GM21737 (cell line): Measurements from ENCODE around the gene GZMH.
A peak's percentile ranks its signal among the peaks of the same experiment; 100 is the strongest.
"Not testable (repeated sequence)": the region's sequence is repeated elsewhere in the genome, so short reads cannot be mapped to it uniquely, and the experiment has no call there.

ENCODE experiments used
- ATAC-seq: cut with Tn5 transposase; IDR thresholded peaks from one replicate; pipeline ENCODE4 v1.9.1; 2021; ENCODE audit warnings: mild to moderate bottlenecking, moderate library complexity; ENCODE audit not compliant: unreplicated experiment

Gene GZMH, protein sequence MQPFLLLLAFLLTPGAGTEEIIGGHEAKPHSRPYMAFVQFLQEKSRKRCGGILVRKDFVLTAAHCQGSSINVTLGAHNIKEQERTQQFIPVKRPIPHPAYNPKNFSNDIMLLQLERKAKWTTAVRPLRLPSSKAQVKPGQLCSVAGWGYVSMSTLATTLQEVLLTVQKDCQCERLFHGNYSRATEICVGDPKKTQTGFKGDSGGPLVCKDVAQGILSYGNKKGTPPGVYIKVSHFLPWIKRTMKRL

DNA sequence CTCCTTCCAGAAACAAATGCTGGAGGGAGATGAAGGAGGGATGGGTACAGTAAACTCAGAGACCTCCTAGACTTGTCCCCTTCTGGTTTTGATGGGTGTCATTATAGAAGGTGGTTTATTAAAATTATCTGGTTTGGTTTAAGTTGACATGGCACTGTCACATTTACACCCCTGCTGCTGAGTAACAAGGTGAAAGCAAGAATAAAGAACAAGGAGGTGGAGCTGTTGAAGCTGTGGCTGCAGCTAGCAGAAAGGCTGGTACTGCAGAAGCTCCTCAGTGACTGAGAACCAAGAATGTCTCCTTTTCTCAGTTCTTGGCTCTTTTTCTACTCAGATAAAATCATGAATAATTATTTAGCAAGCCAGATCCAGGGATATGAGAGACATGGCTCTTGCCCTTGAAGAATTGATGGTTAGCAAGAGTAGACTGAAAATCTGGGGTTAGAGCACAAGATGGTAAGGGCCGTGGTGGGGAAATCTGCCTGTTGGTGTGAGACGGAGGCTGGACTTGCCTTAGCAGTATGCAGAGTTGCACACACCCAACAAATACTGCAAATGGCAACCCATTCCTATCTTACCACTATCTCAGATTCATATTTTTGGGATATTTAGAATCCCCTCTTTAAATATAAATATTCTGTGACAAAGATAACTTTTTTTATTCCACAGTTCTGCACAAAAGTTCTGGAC is at the start of gene GZMH:
GZMH (minus strand) TSS at position 31 of the 690 bp plus-strand sequence. CDS start 72 bp downstream, outside the sequence.
- ATAC-seq: no peak

DNA sequence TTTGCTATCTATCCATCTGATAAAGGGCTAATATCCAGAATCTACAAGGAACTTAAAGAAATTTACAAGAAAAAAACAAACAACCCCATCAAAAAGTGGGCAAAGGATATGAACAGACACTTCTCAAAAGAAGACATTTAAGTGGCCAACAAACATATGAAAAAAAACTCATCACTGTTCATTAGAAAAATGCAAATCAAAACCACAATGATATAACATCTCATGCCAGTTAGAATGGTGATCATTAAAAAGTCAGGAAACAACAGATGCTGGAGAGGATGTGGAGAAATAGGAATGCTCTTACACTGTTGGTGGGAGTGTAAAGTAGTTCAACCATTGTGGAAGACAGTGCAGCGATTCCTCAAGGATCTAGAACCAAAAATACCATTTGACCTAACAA is 38.9 kb upstream of the GZMH start:
- not testable (repeated sequence) for ATAC-seq

DNA sequence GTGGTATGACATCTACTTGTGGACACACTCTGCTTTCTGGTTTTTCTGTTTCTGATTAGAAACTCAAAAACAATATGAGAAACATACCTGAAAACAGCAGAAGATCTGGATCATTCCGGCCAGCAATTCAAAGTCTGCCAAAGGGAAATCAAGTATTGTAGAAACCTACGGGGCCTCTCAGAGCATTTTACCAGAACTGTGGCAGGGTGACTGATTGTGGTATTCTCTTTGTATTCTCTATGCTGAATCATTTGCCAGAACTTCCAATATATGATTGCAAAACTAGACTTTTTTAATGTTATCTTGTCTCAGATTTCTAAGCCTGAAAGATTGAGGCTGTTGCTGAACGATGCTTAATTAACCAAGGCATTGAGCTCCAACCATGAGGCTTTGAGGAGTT is 30.4 kb upstream of the GZMH start:
- no peak for ATAC-seq

DNA sequence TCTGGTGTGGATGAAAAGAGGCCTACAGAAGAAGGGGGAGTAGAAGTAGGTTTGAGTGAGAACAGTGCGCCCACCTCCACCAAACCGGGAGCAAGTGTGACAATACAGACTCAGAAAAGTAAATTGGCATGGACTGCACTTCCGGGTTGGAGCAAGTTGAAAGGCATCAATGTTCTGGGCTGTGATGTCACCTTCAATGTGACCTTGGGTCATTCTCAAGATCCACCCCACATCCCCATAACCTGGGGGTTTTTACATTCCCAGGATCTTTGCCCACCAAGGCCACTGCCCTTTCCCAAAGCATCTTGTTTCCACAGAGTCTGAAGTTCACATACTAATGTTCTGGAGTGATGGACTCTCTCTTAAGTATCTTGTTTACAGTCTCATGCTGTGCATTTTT is 29.8 kb upstream of the GZMH start:
- ATAC-seq: no peak

DNA sequence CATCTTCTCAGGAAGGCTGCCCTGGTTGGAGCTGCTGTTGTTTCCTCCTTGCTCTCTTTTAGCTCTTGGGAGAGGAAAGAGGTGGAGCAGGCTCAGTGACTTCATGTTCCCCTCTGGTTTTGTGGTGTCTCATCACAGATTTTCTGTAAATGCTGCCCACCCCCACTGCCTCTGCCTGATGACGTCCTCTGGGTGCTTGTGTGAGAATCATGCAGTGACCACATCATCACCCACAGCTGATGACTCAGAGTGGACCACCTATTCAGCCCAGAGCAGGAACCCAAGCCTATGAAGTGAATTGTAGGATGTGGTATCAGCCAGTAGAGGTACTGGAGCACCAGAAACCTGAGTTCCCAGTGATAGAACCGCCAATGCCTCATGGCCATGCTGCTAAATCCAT is 24.7 kb upstream of the GZMH start, which contains the start of gene GZMB:
GZMB (minus strand) TSS at position 33 of the 400 bp plus-strand sequence; CDS start at position 3, 30 bp downstream.
- ATAC-seq: no peak

DNA sequence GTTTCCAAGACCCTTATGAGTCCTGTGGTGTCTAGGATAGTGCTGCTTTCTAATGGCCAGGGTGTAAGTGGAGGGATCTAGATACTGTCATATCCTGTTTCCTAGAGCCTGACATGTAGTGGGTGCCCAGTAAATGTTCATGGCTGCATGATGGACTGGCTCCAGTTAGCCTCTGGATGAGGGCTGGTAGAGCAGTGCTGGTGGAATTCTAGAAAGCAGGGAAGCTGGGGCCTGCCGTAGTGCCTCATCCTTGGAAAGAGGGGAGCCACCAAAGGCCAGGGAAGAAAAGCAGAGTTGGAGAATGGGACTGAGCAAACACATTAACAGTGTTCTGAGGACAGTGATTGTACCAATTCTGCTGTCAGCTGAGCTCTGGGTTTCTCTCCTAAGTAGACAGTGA is 23.9 kb upstream of the GZMH start:
- ATAC-seq: no peak

DNA sequence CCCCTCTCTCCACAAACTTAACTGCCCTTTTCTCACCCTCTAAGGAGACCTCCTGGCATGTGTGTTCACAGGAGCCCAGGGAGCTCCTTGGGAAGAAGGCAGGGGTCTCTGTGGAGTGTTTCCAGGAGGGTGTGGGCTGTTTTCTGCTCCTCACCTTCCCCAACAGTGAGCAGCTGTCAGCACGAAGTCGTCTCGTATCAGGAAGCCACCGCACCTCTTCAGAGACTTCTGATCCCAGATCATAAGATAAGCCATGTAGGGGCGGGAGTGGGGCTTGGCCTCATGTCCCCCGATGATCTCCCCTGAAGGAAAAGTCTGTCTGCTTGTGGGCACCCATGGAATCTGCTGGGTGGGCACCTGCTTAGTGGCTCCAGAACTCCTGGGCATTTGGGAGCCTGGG is 23.3 kb upstream of the GZMH start:
- ATAC-seq: no peak

DNA sequence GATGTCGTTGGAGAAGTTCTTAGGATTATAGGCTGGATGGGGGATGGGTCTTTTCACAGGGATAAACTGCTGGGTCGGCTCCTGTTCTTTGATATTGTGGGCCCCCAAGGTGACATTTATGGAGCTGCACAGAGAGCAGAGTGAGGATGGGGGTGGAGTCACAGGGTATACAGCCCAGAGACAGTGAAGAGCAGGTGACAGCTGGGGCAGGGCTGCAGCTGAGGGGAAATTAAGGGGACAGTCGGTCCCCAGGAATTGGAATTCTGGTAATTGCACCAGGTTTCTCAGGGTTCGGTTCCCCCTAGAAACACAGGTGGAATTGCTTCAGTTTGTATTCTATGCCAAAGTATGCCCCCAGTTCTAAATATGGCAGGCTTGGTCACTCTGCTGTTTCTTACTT is 22.9 kb upstream of the GZMH start:
- no peak for ATAC-seq

DNA sequence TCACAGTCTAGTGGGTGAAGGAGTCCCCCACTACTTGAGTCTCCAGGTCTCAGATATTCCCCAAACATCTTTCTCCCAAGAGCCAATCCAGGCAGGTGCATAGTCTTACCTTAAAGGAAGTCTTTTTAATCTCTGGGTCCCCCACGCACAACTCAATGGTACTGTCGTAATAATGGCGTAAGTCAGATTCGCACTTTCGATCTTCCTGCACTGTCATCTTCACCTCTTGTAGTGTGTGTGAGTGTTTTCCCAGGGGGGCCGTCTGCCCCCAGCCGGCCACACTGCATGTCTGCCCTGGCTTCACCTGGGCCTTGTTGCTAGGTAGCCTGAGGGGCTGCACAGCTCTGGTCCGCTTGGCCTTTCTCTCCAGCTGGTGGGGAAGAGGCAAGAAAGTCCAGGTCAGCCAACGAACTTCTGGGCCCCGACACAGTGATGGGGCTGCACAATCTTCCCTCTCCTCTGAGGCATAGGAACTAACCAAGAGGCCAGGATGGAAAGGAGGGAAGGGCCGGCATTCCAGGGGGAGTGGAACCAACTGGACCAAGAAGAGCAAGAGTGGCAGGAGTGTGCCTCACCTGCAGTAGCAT is 22.4 kb upstream of the GZMH start:
- no peak for ATAC-seq

DNA sequence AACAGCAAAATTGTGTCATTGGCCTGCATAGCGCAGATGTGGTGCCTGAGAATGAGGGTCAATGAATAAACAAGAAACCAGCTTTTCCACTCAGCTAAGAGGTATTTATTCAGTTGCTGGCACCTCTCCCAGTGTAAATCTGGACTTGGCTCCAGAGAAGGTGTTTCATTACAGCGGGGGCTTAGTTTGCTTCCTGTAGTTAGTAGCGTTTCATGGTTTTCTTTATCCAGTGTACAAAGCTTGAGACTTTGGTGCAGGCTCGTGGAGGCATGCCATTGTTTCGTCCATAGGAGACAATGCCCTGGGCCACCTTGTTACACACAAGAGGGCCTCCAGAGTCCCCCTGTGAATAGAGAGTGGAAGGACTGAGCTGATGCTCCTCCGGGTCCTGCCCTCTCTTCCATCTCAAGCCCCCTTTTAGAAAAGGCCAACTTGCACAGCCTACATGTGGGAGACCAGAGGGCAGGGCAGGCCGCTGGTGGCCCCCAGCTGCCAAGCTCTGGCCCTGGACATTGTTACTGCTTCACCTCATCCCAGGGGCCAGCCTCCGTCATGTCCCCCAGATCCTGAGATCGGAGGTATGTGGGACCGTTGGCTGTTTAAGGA is 21.5 kb upstream of the GZMH start:
- no peak for ATAC-seq

DNA sequence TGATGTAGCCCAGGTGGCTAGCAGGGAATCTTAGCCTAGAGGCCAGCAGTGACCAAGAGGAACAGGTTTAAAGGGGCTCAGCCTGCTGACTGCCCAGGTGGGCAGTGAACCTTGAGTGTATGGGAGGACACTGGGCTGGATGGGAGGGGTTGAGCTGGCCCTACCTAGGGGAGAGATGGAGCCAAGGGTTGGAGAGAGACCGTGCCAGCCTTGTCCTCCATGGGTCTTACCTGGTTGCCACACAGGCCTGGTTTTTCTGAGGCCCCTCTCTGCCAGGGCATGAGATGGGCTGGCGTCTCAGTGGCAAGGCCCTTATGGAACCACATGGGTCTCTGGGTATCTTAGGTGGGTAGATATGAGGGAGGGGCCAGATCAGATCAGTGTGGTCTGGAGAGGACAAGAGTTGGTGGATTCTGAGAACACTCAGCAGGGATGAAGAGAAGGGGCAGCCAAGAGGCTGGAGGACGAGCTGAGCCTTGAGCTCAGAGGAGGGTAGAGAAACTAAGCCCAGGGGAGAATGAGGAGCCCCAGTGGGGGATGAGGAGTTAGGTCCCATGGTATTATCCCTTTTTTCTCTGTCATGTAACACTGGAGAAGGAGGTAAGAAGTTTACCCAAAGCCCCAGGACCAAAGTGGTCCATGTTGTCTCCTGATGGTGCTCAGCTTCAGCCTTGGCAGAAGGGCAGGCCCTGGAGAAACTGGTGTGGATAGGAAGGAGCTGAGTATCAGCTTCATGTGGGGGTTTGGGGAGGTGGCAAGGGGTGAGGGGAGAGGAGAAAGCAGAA is 20.8 kb upstream of the GZMH start:
- no peak for ATAC-seq

DNA sequence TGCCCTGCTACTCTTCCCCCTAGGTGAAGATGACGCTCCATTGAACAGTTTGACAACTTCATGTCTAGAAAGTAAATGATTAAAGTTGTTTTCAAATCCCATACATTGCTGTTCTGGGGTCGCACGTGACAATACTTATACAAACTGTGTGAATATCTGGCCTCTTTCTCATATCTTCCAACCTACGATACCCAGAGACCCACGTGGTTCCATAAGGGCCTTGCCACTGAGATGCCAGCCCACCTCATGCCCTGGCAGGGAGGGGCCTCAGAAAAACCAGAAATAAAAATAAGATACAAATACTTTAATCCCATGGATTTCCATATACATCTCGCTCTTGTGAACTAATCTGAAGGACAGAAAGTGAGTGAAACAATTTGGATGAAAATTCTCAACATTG is 20.0 kb upstream of the GZMH start:
- ATAC-seq: no peak

DNA sequence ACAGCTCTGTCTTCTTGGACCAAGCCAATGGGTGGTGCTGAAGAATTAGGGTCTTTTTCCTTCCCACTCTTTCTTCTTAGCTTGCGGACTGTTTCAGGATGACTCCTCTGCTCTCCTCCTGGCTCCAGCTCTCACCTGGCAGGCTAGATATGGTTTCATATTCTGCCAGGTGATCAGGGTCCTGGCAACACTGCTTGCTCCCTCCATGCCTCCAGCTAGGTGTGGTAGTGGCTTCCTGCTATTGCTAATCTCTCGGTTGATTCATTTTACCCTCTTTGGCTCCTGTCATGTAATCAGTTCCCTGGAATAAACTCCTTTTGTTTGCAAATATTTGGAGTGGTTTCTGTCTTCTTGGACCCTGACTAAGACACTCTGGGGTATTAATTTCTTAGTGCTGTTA is 4.3 kb upstream of the GZMH start:
- no peak for ATAC-seq

DNA sequence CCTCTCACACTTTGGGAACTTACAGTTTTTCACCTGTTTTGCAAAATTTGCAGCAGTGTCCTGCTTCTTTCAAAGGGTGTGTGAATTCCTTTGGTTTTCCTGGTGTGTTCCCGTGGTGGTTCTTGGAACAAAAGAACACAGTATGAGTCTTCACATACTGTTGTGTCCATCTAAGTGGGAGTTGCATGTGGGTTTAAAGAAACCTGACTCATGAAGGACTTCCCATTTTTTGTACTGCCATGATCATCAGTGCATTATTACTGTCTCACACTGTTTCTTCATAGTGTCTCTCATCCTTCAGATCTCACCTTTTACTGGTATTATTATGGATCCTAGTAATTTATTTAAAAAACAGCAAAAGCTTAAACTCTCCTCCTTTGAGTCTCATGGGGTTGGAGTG is 3.8 kb upstream of the GZMH start:
- ATAC-seq: no peak

DNA sequence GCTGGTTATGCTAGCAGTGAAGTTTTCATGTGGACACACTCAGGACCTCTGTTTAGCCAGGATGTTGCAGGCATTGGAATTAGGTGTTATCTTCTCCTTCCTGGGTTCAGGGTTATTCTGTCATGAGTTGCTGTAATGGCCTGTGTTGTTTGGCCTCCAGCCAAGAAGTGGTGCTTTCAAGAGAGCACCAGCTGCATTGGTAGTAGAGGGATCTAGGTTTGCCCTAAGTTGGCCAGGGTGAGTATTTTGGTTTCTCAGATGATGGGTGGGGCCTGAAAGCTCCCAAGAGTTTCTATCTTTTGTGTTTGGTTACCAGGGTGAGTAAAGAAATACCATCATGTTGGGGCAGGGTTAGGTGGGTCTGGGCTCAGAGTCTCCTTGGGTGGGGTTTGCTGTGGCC is 2.7 kb upstream of the GZMH start:
- no peak for ATAC-seq

DNA sequence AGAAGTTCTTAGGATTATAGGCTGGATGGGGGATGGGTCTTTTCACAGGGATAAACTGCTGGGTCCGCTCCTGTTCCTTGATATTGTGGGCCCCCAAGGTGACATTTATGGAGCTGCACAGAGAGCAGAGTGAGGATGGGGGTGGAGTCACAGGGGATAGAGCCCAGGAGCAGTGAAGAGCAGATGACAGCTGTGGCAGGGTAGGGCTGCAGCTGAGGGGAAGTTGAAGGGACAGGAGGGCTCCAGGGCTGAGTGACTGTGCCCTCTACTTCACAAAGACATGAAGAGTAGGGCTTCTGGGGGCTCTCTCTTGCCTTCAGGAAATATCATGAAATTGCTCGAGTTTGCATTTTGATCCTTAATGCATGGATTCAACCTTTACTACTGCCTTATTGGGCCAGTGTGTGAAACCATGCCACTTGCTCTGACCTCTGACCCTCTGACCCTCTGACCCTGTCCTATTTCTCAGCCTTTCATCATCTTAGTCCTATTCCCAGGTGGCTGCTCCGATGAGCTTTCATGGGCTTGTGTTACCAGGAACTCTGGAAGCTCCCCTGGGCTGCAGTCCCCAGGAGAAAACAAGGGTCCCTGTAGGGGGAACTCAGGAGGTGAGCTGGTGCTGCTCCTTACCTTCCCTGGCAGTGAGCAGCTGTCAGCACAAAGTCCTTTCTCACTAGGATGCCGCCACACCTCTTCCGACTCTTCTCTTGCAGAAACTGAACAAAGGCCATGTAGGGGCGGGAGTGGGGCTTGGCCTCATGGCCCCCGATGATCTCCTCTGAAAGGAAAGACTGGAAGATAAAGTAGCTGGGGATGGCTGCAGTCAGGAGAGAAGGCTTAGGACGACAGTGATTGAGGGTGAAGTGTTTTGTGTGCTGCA is 1.6 kb downstream of the GZMH start:
- ATAC-seq: no peak

DNA sequence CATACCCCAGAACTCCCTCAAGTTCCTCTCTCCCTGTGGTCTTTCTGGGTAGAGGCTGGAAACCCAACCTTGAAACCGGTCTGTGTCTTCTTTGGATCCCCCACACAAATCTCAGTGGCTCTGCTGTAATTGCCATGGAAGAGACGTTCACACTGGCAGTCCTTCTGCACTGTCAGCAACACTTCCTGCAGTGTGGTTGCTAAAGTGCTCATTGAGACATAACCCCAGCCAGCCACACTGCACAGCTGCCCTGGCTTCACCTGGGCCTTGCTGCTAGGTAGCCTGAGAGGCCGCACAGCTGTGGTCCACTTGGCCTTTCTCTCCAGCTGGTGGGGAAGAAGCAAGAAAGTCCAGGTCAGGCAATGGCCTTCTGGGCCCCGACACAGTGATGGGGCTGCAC is 2.4 kb downstream of the GZMH start:
- no peak for ATAC-seq

DNA sequence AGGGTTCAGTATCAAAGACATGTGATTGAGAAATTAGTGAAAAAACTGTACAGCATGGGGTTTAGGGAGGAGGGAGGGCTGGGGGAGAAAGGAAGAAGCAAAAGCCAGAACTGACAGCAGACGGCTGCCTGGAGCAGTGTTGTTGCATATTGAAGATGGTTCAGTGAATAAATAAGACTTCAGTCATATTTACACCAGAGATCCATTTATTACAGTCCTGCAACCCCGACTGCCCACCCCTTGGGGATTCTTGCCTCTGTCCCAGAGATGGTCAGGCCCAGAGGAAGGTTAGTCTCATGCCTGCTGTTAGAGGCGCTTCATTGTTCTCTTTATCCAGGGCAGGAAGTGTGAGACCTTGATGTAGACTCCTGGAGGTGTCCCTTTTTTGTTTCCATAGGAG is 3.2 kb downstream of the GZMH start:
- ATAC-seq: no peak

DNA sequence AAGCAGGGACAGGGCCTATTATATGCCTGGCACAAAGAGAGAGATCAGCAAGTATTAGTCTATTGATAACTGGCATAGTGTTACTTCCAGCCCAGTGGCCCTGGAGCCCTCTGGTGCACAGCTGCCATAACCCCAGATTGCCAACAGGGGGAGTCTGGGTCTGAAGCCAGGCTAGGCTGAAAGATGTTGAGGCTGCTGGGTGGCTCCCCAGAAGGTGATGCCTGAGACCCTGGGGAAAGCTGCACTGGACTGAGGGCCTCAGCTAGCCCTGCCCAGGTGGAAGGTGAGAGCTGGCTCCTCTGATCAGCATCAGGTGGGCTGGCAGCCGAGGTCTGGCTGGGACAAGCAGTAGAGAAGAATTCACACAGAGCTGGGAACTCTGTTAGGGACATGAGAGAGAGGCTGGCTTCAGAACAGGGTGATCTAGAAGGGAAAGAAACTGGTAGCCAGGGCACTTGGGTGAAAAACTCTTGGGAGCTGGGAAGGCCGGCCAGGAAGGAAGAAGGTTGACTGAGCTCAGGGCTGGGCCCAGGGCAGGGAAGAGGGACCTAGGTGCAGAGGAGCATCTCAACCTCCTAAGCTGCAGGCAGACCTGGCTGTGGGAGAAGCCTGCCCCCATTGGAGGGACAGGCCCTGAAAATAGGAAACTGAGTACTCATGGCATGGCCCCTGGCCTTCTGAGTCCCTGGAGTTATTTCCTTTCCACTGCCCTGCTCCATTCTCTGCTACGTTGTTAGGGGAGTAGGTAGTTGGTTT is 3.9 kb downstream of the GZMH start:
- ATAC-seq: peak; percentile 80
